ENCODE results near the gene NLE1. TPM values are rescaled to one million over a fixed set of nuclear protein-coding genes. Genes with fewer than 3 reads are reported as not detected.

NLE1 gene
- total RNA-seq, 1 experiment from 2014 or later, result 36.2 TPM

GRCh38 chr17:35104844-35105450 is 37.2 kb downstream of the NLE1 start:
- Mint-ChIP-seq H3K36me3 (ENCODE audit: insufficient read depth, unreplicated experiment) (peaks cover 21% of the 10 kb centered on the region), H3K9me3 (ENCODE audit: unreplicated experiment) (no peaks in the 10 kb centered on the region), H3K4me1 (ENCODE audit: insufficient read depth, unreplicated experiment) (peaks cover 4% of the 10 kb centered on the region), H3K4me3 (ENCODE audit: unreplicated experiment) (no peak overlapping the region), H3K27ac (ENCODE audit: low read depth, unreplicated experiment) (peak overlapping the region; percentile 21), H3K27me3 (ENCODE audit: insufficient read depth, unreplicated experiment) (no peaks in the 10 kb centered on the region)
- CTCF ChIA-PET, result interaction anchor here (0.6 to 2.2 kb wide), 3 partner anchors 9 to 329 kb away, joined by 3 to 8 read pairs (median 4); partner anchors contain the start of gene RAD51D
- POLR2A ChIA-PET, result interaction anchor here (0.7 kb wide), 1 partner anchor 282 kb away, joined by 3 read pairs; no protein-coding TSS in a partner anchor
- intact Hi-C loops (cut with micrococcal nuclease), result no loop called here
- no peak for DNase-seq (ENCODE audit: unreplicated experiment)
- no TSS peak for BruUV-seq (replicated peaks)
- TF ChIP-seq CTCF (IDR thresholded peaks at IDR 0.05; ENCODE audit: unreplicated experiment), result no peak

GRCh38 chr17:35103271-35103670 is 38.8 kb downstream of the NLE1 start:
- no peak for TF ChIP-seq CTCF (IDR thresholded peaks at IDR 0.05; ENCODE audit: unreplicated experiment)
- H3K27me3 Mint-ChIP-seq (ENCODE audit: insufficient read depth, unreplicated experiment), result no peaks in the 10 kb centered on the region
- CTCF ChIA-PET, result interaction anchor here (0.6 to 2.7 kb wide), 6 partner anchors 10 to 741 kb away, joined by 3 to 15 read pairs (median 4); partner anchors contain the start of gene RAD51D
- peaks cover 29% of the 10 kb centered on the region for H3K36me3 Mint-ChIP-seq (ENCODE audit: insufficient read depth, unreplicated experiment)
- intact Hi-C loops (cut with micrococcal nuclease), result no loop called here
- DNase-seq (ENCODE audit: unreplicated experiment), result no peak
- no peaks in the 10 kb centered on the region for H3K9me3 Mint-ChIP-seq (ENCODE audit: unreplicated experiment)
- H3K27ac Mint-ChIP-seq (ENCODE audit: low read depth, unreplicated experiment), result peak overlapping the region; percentile 7
- H3K4me3 Mint-ChIP-seq (ENCODE audit: unreplicated experiment), result no peak overlapping the region
- H3K4me1 Mint-ChIP-seq (ENCODE audit: insufficient read depth, unreplicated experiment), result peaks cover 4% of the 10 kb centered on the region
- no TSS peak for BruUV-seq (replicated peaks)
- POLR2A ChIA-PET, result interaction anchor here (0.8 kb wide), 1 partner anchor 8 kb away, joined by 3 read pairs; no protein-coding TSS in a partner anchor

- CTCF ChIA-PET, result interaction anchor here (1.1 to 2.7 kb wide), 4 partner anchors 9 to 48 kb away, joined by 3 to 15 read pairs (median 4); no protein-coding TSS in a partner anchor
- peaks cover 4% of the 10 kb centered on the region for H3K4me1 Mint-ChIP-seq (ENCODE audit: insufficient read depth, unreplicated experiment)
- no peak for DNase-seq (ENCODE audit: unreplicated experiment)
- H3K36me3 Mint-ChIP-seq (ENCODE audit: insufficient read depth, unreplicated experiment), result peaks cover 29% of the 10 kb centered on the region
- intact Hi-C loops (cut with micrococcal nuclease), result no loop called here
- no TSS peak for BruUV-seq (replicated peaks)
- TF ChIP-seq CTCF (IDR thresholded peaks at IDR 0.05; ENCODE audit: unreplicated experiment), result no peak
- POLR2A ChIA-PET, result no interaction called here
- H3K27ac Mint-ChIP-seq (ENCODE audit: low read depth, unreplicated experiment), result no peak overlapping the region
- H3K4me3 Mint-ChIP-seq (ENCODE audit: unreplicated experiment), result no peak overlapping the region
- no peaks in the 10 kb centered on the region for H3K27me3 Mint-ChIP-seq (ENCODE audit: insufficient read depth, unreplicated experiment)
- no peaks in the 10 kb centered on the region for H3K9me3 Mint-ChIP-seq (ENCODE audit: unreplicated experiment)
Observed at GRCh38 chr17:35101725-35102124, 40.4 kb downstream of the NLE1 start.

GRCh38 chr17:35101036-35101435 is 41.1 kb downstream of the NLE1 start:
- intact Hi-C loops (cut with micrococcal nuclease), result no loop called here
- no peak for DNase-seq (ENCODE audit: unreplicated experiment)

More at GRCh38 chr17:35101036-35101435, 41.1 kb downstream of the NLE1 start:
- no peaks in the 10 kb centered on the region for H3K9me3 Mint-ChIP-seq (ENCODE audit: unreplicated experiment)
- BruUV-seq (replicated peaks), result no TSS peak
- no peak for TF ChIP-seq CTCF (IDR thresholded peaks at IDR 0.05; ENCODE audit: unreplicated experiment)
- ChIA-PET POLR2A (no interaction called here), CTCF (interaction anchor here (1.3 kb wide), 1 partner anchor 11 kb away, joined by 3 read pairs; no protein-coding TSS in a partner anchor)
- H3K4me1 Mint-ChIP-seq (ENCODE audit: insufficient read depth, unreplicated experiment), result peaks cover 4% of the 10 kb centered on the region
- H3K27ac Mint-ChIP-seq (ENCODE audit: low read depth, unreplicated experiment), result no peak overlapping the region
- H3K27me3 Mint-ChIP-seq (ENCODE audit: insufficient read depth, unreplicated experiment), result no peaks in the 10 kb centered on the region
- H3K36me3 Mint-ChIP-seq (ENCODE audit: insufficient read depth, unreplicated experiment), result peaks cover 29% of the 10 kb centered on the region
- H3K4me3 Mint-ChIP-seq (ENCODE audit: unreplicated experiment), result no peak overlapping the region

All from MCF 10A (cell line).